ENCODE data around the gene PAFAH1B2. TPM values are rescaled to one million over a fixed set of nuclear protein-coding genes. Genes with fewer than 3 reads are reported as not detected.

Gene PAFAH1B2
- total RNA-seq (2022; extraction: Qiagen RNA extraction) = 30.7 to 45.0 TPM (median 33.6 TPM) in 5 replicates

GRCh38 chr11:117143871-117144476 lies at the start of gene PAFAH1B2:
Gene PAFAH1B2, plus strand, starts transcription at chr11:117144287. Its CDS starts 8,161 bp downstream, at chr11:117152448.

GRCh38 chr11:117098269-117099232 lies 45.5 kb upstream of the PAFAH1B2 start, which contains the start of gene SIK3:
Gene SIK3, minus strand, starts transcription at chr11:117098428. Its CDS starts 13 bp downstream, at chr11:117098415.

GRCh38 chr11:117178210-117179034 lies 34.3 kb downstream of the PAFAH1B2 start, which contains the start of gene SIDT2:
Gene SIDT2, plus strand, starts transcription at chr11:117178743. Its CDS starts 521 bp downstream, at chr11:117179264.

GRCh38 chr11:117199053-117199915 lies 55.2 kb downstream of the PAFAH1B2 start, which contains the start of gene TAGLN:
Gene TAGLN, plus strand, starts transcription at chr11:117199370. Its CDS starts 3,644 bp downstream, at chr11:117203014.

Other genes with a start within 250 kb of the PAFAH1B2 start
- 7.3 to 9.2 TPM (median 7.9 TPM) in 5 replicates for gene SIK3, start 45.9 kb upstream of the PAFAH1B2 start, total RNA-seq (2022; extraction: Qiagen RNA extraction)
- 4.5 to 5.5 TPM (median 5.2 TPM) in 5 replicates for gene SIDT2, start 34.5 kb downstream of the PAFAH1B2 start, total RNA-seq (2022; extraction: Qiagen RNA extraction)
- 62.9 to 145 TPM (median 109 TPM) in 5 replicates for gene TAGLN, start 55.1 kb downstream of the PAFAH1B2 start, total RNA-seq (2022; extraction: Qiagen RNA extraction)
- 15.8 to 20.5 TPM (median 17.9 TPM) in 5 replicates for gene PCSK7, start 87.8 kb downstream of the PAFAH1B2 start, total RNA-seq (2022; extraction: Qiagen RNA extraction)
- gene RNF214, start 88.4 kb downstream of the PAFAH1B2 start, total RNA-seq (2022; extraction: Qiagen RNA extraction) = 9.4 to 13.9 TPM (median 12.1 TPM) in 5 replicates
- 1.8 to 2.5 TPM (median 2.0 TPM) in 5 replicates for gene BACE1-AS, start 147.1 kb downstream of the PAFAH1B2 start, total RNA-seq (2022; extraction: Qiagen RNA extraction)
- gene BACE1, start 172.0 kb downstream of the PAFAH1B2 start, total RNA-seq (2022; extraction: Qiagen RNA extraction) = 9.1 to 11.3 TPM (median 10.3 TPM) in 5 replicates
- 16.3 to 17.7 TPM (median 17.0 TPM) in 5 replicates for gene CEP164, start 183.6 kb downstream of the PAFAH1B2 start, total RNA-seq (2022; extraction: Qiagen RNA extraction)